PFSK-1 (cell line): ENCODE results near the gene C14orf119.

Experiments used
- POLR2AphosphoS5 ChIP-seq: IDR thresholded peaks from 2 replicates; pipeline ENCODE4 v1.6.1; 2012; ENCODE audit warnings: low read depth, mild to moderate bottlenecking, control low read depth, low read length, moderate library complexity
- REST ChIP-seq, 2 experiments: IDR thresholded peaks; 2 replicates each; pipeline versions ENCODE4 v1.6.1 to v1.8.0; 2011 to 2012; ENCODE audit warnings: low read depth in 2 of 2, low read length in 2 of 2, control low read depth in 1 of 2, inconsistent platforms in 1 of 2, mild to moderate bottlenecking in 1 of 2, moderate library complexity in 1 of 2; ENCODE audit not compliant: insufficient read depth in 1 of 2
- SIN3A ChIP-seq: IDR thresholded peaks from 2 replicates; pipeline ENCODE4 v1.6.1; 2012; ENCODE audit warnings: mild to moderate bottlenecking, low read length, moderate library complexity, borderline replicate concordance; ENCODE audit not compliant: insufficient read depth

GRCh38 chr14:23127861-23128260 is 32.6 kb downstream of the C14orf119 start:
- TF ChIP-seq POLR2AphosphoS5 (no peak), SIN3A (no peak), REST (IDR thresholded peaks at IDR 0.05; ENCODE audit: insufficient read depth in 1 of 2, low read depth in 2 of 2, low read length in 2 of 2) (no peak)
